ENCODE measurements around the gene KLHL7. TPM values are rescaled to one million over a fixed set of nuclear protein-coding genes. Genes with fewer than 3 reads are reported as not detected.

Gene KLHL7
- total RNA-seq, 1 experiment from 2014 or later, result 33.8 TPM

DNA sequence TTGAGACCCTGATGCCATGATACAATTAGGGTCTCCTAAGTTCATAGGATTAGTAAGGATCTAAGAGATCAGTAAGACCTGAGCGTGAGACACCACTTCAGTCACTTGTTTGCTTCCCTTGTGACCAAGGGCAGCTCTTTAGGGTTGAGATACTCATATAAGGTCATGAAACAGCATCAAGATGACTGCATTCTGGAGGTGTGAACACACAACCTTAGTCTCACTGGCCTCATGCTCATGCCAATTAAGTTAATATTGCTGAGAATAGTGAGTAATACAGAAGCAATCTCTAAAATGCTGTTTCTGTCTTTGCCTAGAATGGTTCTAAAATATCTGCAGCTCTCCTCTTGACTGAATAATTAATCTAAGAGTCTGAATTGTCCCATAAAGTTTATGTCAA is 39.6 kb upstream of the KLHL7 start:
- TF ChIP-seq, protein P1, sequence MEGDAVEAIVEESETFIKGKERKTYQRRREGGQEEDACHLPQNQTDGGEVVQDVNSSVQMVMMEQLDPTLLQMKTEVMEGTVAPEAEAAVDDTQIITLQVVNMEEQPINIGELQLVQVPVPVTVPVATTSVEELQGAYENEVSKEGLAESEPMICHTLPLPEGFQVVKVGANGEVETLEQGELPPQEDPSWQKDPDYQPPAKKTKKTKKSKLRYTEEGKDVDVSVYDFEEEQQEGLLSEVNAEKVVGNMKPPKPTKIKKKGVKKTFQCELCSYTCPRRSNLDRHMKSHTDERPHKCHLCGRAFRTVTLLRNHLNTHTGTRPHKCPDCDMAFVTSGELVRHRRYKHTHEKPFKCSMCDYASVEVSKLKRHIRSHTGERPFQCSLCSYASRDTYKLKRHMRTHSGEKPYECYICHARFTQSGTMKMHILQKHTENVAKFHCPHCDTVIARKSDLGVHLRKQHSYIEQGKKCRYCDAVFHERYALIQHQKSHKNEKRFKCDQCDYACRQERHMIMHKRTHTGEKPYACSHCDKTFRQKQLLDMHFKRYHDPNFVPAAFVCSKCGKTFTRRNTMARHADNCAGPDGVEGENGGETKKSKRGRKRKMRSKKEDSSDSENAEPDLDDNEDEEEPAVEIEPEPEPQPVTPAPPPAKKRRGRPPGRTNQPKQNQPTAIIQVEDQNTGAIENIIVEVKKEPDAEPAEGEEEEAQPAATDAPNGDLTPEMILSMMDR (IDR thresholded peaks at IDR 0.05), result no peak
- no peak for TF ChIP-seq SIN3A (IDR thresholded peaks at IDR 0.05; ENCODE audit: borderline replicate concordance, insufficient read depth, low read depth, low read length)
- no peak for TF ChIP-seq POLR2AphosphoS5 (IDR thresholded peaks at IDR 0.05; ENCODE audit: low read depth, low read length)
- TF ChIP-seq TCF7L2 (IDR thresholded peaks at IDR 0.05; ENCODE audit: low read depth, low read length), result no peak
- TF ChIP-seq, protein P2, sequence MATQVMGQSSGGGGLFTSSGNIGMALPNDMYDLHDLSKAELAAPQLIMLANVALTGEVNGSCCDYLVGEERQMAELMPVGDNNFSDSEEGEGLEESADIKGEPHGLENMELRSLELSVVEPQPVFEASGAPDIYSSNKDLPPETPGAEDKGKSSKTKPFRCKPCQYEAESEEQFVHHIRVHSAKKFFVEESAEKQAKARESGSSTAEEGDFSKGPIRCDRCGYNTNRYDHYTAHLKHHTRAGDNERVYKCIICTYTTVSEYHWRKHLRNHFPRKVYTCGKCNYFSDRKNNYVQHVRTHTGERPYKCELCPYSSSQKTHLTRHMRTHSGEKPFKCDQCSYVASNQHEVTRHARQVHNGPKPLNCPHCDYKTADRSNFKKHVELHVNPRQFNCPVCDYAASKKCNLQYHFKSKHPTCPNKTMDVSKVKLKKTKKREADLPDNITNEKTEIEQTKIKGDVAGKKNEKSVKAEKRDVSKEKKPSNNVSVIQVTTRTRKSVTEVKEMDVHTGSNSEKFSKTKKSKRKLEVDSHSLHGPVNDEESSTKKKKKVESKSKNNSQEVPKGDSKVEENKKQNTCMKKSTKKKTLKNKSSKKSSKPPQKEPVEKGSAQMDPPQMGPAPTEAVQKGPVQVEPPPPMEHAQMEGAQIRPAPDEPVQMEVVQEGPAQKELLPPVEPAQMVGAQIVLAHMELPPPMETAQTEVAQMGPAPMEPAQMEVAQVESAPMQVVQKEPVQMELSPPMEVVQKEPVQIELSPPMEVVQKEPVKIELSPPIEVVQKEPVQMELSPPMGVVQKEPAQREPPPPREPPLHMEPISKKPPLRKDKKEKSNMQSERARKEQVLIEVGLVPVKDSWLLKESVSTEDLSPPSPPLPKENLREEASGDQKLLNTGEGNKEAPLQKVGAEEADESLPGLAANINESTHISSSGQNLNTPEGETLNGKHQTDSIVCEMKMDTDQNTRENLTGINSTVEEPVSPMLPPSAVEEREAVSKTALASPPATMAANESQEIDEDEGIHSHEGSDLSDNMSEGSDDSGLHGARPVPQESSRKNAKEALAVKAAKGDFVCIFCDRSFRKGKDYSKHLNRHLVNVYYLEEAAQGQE (IDR thresholded peaks at IDR 0.05; ENCODE audit: insufficient read depth in 1 of 2, low read depth in 2 of 2, low read length in 1 of 2), result no peak
- POLR2A ChIA-PET, result no interaction called here
- H3K4me1 ChIP-seq (ENCODE audit: control insufficient read depth, insufficient read depth, low read length), result no peaks in the 10 kb centered on the region
- H3K36me3 ChIP-seq (ENCODE audit: control insufficient read depth, insufficient read depth, low read length), result no peaks in the 10 kb centered on the region
- H3K4me3 ChIP-seq (ENCODE audit: low read depth in 2 of 2, low read length in 2 of 2), result no peak overlapping the region
- ATAC-seq (no peak), DNase-seq (ENCODE audit: low read depth, low spot score) (no peak)
- H3K9me3 ChIP-seq (ENCODE audit: control insufficient read depth, insufficient read depth, low read depth, low read length), result no peaks in the 10 kb centered on the region
- intact Hi-C loops (cut with micrococcal nuclease; ENCODE audit: unreplicated experiment), result no loop called here
- CTCF ChIA-PET, result no interaction called here
- no TSS peak for BruUV-seq (replicated peaks)
- H3K27me3 ChIP-seq (ENCODE audit: control insufficient read depth, insufficient read depth, low read length), result no peaks in the 10 kb centered on the region
- no peak overlapping the region for H3K27ac ChIP-seq (ENCODE audit: low read length)
- in situ Hi-C loops (cut with HindIII; ENCODE audit: low pct_unique_long_range_greater_than_20kb, low sequenced_read_pairs), result no loop called here

DNA sequence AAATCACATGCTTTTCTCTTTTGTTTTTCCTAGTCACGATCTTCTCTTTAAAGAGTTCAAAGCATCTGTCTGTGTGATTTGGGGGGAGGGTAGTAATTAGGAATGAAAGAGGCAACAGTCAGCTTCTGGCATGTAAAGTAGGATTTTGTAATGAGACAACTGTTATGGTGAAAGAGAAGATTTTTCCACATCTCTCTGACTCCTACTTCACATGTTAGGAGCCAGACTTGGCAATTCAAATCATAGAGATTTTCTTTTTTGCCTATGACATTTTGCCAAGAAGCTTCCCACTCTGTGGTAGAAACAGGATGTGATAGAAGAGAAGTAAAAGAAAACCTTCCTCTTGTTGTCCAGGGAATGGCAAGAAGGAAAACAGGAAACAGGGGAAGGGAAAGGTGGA is 38.3 kb upstream of the KLHL7 start:
- in situ Hi-C loops (cut with HindIII; ENCODE audit: low pct_unique_long_range_greater_than_20kb, low sequenced_read_pairs) (no loop called here), intact Hi-C loops (cut with micrococcal nuclease; ENCODE audit: unreplicated experiment) (no loop called here)
- Histone ChIP-seq H3K4me3 (ENCODE audit: low read depth in 2 of 2, low read length in 2 of 2) (no peak overlapping the region), H3K4me1 (ENCODE audit: control insufficient read depth, insufficient read depth, low read length) (no peaks in the 10 kb centered on the region), H3K36me3 (ENCODE audit: control insufficient read depth, insufficient read depth, low read length) (no peaks in the 10 kb centered on the region), H3K27ac (ENCODE audit: low read length) (no peak overlapping the region), H3K9me3 (ENCODE audit: control insufficient read depth, insufficient read depth, low read depth, low read length) (no peaks in the 10 kb centered on the region), H3K27me3 (ENCODE audit: control insufficient read depth, insufficient read depth, low read length) (no peaks in the 10 kb centered on the region)
- no TSS peak for BruUV-seq (replicated peaks)
- ATAC-seq, result no peak
- ChIA-PET POLR2A (interaction anchor here (0.6 kb wide), 1 partner anchor 131 kb away, joined by 4 read pairs; no protein-coding TSS in a partner anchor), CTCF (no interaction called here)
- TF ChIP-seq TCF7L2 (IDR thresholded peaks at IDR 0.05; ENCODE audit: low read depth, low read length) (no peak), SIN3A (IDR thresholded peaks at IDR 0.05; ENCODE audit: borderline replicate concordance, insufficient read depth, low read depth, low read length) (no peak), POLR2AphosphoS5 (IDR thresholded peaks at IDR 0.05; ENCODE audit: low read depth, low read length) (no peak)
- TF ChIP-seq, protein P1 (IDR thresholded peaks at IDR 0.05), result no peak
- TF ChIP-seq, protein P2 (IDR thresholded peaks at IDR 0.05; ENCODE audit: insufficient read depth in 1 of 2, low read depth in 2 of 2, low read length in 1 of 2), result no peak
- DNase-seq (ENCODE audit: low read depth, low spot score), result no peak
